GM18499 (cell line): ENCODE data around the gene MPDZ.

Experiments
- ATAC-seq: cut with Tn5 transposase; IDR thresholded peaks from one replicate; pipeline ENCODE4 v1.9.1; 2021; ENCODE audit warnings: moderate number of reproducible peaks; ENCODE audit not compliant: insufficient read depth, unreplicated experiment

MPDZ gene

DNA sequence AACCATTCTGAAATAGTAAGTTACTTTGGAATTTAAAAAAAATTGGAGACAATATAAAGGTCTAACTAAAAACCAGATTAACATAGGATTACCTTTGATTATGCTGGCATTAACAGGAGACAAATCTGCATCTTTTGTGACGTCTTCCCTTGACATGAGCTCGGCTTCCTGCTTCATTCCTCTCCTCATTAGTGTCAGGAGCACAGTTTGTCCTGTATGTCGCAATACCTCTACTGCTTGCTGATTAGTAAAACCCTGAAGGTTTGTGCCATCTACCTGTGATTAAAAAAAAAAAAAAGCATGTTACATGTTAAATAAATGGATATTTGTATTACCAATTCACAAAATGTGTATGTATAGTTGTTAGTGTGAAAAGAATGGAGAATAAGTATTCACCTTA lies 73.7 kb downstream of the MPDZ start:
- no peak for ATAC-seq

DNA sequence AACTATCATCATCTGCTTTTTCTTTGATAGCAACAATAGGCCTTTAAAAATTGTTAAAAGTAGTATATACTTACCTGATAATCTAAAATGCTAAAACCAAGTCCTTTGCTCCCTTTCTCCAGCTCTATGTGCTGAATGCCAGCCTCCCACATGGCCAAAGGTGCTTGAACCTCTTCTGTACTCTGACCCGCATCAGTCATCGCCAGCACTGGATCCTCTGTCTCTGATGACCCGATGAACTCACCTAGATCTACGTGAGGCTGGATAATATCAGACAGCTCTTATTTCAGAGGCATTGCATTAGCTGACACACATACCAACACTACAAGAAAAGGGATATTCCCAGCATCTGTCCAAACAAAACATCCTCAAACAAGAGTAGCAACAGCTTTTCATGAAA lies 89.5 kb downstream of the MPDZ start:
- ATAC-seq = no peak

DNA sequence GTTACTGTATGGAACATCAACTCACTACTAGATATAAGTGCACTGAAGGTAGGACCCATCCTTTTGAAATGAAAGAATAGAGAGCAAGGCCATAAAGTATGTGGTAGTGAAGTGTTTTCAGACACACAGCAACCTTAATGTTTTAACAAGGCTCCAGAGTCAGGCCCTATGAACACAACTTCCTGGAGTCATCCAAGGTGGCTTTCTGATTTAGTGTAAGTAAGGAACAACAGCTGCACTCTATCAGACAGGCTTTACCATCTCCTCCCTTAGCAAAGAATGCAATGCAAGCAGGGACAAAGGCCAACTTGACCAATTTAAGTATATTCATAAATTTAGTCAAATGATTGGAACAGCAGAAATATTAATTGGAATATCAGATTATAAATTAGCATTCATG lies 90.1 kb downstream of the MPDZ start:
- no peak for ATAC-seq

DNA sequence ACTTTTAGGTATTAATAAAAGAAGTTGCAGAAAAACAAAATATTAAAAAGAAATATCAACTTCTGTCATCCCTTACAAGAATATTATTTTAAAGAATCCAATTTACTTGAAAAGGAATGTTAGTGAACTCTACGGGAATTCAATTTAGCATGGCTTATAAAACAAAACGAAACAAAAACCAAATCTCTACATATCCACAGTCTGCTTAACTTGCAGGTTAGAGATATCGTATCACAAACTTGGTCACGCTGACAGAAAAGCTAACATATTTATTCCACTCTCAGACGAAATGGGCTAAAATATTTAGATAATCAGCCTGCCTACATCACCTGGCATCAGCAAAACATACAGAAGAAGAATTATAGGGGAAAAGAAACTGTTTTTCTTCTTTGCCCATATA lies 92.7 kb downstream of the MPDZ start:
- ATAC-seq = no peak

DNA sequence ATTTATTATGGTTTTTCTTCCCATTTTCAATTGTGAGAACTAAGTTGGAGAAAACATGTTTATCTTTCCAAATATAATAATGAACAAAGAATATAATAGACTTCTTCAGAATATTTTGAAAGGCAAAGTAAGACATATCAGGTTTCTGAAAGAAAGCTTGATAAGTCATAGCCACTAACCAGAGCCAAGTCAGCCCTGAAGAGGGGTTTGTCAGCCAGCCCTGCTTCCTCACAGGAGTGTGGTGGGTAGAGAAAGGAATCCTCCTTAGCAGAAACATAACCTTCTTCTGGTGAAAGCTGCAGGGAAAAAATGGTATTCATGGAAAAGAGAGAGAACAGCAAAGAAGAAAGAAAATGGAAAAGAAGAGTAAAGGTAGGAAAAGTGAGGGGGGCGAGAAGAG lies 93.4 kb downstream of the MPDZ start:
- ATAC-seq = no peak

DNA sequence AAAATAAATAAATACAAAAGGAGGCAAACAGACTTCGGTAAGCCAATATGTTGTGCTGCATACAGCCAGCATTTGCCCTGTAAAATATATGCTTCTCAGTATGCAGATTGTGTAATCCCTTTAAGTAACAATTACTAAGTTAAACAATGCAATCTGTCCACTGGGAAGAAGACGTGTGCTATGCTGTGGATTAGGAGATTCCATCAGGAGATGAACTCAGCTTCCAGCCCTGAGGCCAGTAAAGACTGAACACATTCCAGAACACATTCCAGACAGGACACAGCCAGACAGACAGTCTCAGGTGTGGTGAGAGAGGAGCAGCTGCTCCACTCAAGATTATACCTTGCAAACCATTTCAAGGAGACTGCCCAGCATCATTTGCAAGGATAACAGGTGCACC lies 97.8 kb downstream of the MPDZ start:
- ATAC-seq = no peak

DNA sequence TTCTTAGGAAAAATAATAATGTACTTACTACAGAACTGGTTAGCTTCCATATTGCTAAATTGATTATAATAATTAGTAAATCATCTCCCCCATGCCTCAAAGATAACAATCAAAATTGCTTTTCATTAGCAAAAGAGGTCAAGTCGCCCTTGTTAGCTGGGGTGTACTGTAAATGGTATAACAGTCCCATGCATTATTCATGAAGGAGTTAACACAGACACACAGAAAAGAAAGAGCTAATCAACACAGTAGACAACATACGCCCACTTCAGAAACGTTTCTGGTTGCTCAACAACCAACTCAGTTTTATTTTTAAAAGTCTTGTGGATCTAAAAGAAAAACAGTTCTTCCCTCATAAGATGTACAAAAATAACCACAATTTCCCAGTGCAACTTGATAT lies 100.2 kb downstream of the MPDZ start:
- ATAC-seq = no peak

DNA sequence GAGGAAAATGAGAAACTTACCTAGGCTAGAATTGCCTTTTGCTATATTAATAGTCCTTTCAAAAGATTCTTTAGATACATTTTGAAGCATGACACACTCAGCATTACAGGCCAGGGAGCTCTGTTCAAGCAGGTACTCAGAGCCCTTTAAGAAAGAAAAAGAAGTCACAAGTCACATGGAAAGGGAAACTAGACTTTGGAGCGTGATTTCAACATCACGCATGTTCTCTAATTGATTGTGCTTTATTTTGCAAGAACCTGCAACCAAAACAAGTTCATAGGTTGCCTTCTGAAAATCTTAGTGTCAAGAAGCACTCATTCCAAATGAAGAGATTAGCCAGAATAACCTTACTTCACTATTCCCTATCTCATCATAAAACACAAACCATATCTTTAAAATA lies 103.8 kb downstream of the MPDZ start:
- ATAC-seq = no peak

DNA sequence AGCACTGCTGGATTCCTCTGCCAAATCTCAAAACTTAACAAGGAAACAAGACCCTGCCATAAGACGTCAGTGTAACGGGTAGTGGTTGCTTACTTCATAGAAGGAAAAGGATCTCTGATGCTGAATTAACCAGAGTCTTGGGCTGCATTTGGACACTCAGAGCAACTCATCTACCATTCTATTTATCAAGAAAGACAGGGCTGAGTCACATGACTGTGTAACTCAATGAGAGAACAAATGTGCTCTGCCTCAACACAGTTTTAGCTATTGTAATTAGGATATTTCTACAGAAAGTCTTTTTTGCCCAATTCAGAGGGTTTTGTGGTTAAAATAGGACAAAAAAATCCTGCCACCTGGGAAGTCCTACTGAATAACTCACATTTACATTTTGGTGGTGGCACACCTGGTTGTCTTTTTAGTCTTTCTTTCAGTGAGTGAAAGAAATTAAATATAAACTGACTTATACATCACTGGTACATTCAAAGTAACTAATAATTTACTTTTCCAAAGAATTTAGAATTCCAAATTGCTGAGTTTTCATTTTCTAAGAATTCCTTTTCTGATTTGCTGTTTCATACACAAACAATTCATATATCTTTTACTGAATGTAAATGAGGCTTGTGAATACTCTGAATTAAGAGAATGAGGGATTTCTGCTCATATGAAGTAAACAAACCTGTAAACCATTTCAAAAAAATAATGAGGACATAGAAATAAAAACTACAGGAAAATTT lies 104.4 kb downstream of the MPDZ start:
- ATAC-seq = no peak

DNA sequence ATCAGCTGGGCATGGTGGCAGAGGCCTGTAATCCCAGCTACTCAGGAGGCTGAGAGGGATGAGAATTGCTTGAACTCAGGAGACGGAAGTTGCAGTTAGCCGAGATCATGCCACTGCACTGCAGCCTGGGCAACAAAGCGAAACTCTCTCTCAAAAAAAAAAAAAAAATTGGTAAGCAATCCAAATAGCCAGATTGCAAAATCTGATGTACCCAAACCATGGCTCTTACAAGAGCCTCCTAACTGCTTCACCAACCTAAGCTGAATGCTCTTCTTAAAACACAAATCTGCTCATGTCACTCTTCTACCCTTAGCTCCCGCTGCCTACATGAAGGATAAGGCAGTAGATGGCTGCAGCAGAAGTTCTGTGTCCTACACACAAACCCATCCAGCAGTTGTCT lies 105.9 kb downstream of the MPDZ start:
- no peak for ATAC-seq

DNA sequence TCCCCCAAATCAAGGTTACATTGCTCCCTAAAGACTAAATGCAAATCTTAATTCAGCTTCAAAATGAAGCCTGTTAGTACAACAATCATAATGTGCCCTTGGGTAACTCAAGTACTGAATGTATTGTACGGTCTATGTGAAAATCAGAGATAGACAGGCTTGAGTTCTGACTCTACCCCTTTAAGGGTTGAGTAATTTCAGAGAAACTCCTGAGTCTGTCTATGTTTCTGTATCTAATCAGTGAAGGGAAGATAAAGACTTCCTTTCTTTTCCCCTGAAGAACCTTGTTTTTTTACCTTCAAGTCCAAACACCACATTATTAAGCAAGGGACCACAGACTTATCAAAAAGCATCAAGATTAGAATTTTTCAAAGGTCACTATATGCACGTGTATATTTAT lies 108.2 kb downstream of the MPDZ start:
- no peak for ATAC-seq

DNA sequence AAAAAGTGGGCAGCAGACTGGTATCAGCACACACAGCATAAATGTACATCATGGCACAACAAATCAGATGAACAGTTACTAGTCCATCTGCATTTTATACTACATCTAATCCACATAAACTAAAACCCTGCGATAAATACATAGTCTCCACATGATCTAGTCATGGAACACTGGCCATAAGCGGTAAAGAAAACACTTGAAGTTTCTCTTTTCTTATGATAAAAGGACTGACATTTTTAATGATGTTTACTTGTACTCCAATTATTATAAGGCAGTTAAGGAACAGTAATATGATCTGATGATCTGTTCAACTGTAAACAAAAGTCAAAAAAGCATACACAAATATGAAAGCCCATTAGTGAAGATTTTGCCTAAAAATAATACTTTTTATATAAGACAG lies 112.5 kb downstream of the MPDZ start:
- ATAC-seq = no peak

DNA sequence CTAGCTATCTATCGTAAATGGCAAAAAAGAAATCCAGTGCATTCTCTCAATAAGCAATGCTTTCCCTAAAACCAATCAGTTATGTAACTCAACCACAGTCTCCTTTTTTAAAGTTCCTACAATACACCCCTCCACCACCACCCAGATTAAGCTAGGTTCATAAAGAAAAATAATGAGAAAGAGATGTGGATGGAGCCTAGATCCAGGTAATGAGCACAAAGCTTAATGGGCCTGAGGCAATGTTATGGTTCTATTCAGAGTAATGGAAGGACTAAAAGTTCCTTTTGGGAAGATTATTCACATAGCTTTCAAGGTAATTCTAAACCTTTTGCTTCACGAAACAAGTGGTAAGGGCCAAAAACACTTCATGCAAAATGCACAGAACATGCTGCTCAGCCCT lies 113.5 kb downstream of the MPDZ start:
- ATAC-seq = no peak

DNA sequence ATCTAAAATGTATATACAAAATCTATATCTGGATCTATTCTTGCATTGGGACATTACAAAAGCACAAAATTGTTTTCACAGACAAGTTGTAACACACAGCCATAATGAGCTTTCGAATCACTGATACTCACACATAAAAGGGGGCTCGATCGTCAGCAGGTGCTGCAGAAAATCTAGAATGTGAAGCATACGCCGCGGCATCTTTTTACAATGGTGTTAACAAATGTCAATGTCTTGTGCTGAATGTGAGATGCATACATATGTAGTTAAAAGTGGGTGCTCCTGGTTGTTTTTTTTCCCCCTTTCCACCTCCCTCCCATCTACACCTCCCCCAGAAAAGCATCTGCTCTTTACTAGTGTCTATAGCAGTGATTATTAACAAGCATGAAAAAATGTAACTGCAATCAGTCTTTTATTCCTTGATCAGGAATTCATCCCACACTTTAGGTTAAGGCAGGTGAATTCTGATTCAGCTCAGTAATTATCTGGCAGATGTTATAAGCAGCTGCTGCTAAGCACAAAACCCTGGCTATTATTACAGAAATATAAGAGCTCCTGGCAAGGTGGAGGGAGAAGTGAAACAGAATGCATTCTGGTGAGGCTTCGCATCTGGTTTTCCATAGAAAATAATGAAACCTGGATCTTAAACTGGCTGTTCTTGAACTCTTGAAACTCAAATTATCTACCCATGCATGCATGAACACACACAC lies 114.1 kb downstream of the MPDZ start:
- ATAC-seq = no peak

DNA sequence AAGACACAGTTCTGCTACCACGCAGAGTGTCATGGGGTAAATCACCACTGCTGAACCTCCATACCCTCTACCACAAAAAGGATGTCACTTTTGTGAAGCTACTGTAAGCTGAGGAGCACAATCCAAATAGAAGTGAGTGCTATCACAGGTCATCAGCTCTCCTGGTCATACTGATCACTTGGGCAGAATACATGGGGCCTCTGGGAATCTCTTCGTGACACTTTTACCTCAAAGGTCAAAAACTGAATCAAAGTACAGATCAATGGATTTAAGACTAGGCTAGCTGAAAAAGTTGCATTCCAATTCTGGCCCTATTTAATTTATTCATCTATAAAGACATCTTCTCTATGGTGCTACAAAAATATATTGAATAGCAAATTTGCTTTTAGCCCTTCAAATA lies 115.5 kb downstream of the MPDZ start:
- no peak for ATAC-seq

DNA sequence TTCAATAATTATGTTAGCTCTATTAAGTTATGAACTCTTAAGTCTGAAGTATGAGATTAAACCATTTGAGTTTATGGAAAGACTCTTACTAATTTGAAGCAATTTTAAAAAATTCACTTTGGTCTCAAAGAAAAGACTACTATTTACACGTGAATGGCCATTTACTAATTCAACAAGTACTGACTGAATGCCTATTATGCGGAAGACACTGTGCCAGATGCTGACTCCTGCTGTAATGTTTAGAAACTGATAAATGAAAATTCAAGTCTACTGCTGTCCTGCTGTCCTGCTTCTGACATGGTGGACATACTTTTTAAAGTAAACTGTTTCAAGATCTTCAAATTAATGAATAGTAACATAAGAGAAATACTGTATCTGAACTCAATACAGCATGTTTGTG lies 116.2 kb downstream of the MPDZ start:
- ATAC-seq = no peak

DNA sequence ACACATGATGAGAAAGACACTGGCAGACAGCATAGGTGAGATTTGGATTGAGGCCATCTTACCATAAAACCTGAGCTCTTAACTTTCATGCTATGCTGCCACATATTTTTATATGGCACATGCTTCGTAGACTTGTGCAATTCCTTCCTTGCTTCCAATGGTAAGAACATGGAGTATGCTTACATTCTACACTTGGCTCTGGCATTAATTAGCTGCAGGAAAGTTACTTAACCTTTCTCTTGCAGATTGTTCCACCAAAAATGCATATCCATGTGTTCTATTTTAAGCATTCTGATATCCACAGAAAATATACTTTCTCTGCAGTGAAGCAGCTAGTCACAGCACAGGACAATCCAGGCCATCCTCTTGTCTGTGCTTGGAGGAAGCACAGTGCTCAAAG lies 119.4 kb downstream of the MPDZ start:
- no peak for ATAC-seq

DNA sequence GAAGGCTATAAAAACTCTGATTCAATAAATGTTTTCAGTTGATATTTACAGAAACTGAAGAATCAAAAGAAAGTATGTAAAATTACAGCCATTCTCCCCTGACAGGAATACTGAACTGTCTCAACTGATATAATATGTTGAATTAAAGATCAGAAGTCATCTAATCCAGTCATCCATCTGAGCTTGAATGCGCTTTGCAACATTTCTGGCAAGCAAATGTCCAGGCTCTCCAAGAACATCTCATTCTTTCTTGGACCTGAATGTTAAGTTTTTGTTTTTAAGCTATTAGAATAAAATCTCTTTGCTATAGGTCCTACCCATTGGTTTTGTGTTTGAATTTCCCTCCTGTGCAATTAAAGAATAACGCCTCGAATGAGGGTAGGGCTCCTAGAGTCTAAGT lies 120.5 kb downstream of the MPDZ start:
- ATAC-seq = no peak

DNA sequence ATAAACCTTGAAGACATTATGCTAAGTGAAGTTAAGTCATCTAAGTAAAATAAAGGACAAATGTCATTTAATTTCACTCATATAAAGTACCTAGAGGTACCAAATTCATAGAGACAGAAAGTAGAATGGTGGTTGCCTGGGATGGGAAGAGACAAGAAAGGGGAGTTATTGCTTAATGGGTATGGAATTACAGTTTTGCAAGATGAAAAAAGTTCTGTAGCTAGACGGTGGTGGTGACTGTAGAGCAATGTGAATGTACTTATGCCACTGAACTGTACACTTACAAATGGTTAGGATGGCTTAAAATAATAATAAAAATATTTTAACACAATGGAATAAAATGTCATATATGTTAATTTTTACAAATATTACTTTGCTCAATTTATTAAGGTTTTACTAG lies 128.0 kb downstream of the MPDZ start:
- no peak for ATAC-seq

DNA sequence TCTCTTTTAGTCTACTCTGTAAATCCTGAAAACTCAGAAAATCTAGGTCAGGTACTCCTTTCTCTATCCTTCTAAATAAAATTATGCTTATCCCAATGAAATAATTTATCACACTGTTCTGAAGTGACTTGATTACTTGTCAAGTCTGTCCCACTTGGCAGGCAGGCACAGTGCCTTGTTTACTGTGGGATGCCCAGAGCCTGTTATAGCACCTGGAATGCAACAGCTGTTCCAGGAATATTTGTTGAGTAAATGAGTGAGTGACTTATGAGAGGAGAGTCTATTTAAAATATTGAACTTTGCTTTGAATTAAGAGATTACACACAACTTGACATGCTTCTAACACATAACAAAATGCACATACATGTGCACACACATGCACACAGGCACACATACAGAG lies 130.0 kb downstream of the MPDZ start:
- ATAC-seq = no peak

DNA sequence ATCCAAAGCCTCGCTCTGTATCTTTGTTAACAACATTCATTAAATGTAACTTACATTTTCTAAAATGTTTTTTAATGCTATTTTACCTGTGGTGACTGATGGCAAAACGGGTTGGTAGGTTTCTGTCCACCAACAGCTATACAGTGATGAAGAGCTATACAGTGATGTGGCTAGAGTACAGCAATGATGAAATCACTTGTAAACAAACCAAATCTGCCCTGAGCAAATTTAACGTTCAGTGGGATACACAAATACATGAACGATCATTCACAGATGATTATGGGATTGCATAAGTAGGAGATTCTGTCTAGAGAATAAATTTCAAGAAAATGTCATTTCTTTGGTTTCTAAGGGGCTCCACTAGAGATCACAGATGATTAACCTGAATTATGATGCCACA lies 132.7 kb downstream of the MPDZ start:
- ATAC-seq = no peak

DNA sequence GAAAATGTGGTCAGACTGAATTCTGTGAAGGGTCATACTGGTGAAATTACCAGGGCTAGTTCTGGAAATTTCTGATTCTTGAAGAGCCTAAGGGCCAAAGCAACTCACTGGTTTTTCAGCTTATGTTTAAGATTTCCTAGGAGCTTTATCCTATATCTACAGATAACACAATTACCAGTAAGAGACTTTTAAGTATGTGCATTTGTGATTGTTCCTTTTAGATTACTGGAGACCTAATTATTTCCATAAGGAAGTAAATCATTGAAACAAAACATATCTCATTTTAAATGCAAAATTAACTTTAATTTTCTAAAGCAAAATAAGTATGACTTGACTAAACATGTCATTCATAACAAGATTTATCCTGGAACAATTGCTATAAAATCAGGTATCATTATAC lies 134.2 kb downstream of the MPDZ start:
- ATAC-seq = no peak
